Ovary (tissue), 3 donors: ENCODE measurements around the gene UAP1.

Source experiments
- POLR2A ChIP-seq: fragments of 450-650 bp; IDR thresholded peaks from one replicate; pipeline ENCODE4 v1.6.1; 2017; ENCODE audit warnings: antibody characterized with exemption, mild to moderate bottlenecking, moderate library complexity
- TF ChIP-seq, protein P1 (sequence below), 3 donors: fragments of 450-650 bp in 2 of 3; fragments of 200-600 bp in 1 of 3; IDR thresholded peaks; one replicate each; pipeline versions ENCODE4 v1.5.1 to v1.8.0; 2016 to 2022; ENCODE audit warnings: antibody characterized with exemption in 3 of 3, mild to moderate bottlenecking in 1 of 3
- donor health status: DM: no; HTN: no; CAD: no.

DNA sequence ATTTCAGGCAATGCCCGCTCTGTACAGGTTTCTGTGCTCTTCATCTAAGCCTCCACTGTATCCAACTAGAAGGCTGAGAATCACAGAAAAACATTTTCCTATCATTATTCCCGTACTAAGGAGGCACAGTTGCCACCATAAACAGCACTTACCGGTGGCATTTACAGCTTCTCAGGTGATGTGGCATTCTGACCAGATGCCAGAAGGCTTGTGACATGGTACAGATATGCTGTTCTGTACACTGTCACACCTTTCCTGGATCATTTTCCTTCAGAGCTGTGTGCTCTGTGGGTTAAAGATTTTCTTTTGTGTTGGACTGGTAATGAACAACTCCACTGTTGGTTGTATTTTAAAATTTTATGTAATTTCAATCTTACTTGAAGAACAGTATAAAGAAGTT is 4.0 kb upstream of the UAP1 start:
- TF ChIP-seq, protein P1, sequence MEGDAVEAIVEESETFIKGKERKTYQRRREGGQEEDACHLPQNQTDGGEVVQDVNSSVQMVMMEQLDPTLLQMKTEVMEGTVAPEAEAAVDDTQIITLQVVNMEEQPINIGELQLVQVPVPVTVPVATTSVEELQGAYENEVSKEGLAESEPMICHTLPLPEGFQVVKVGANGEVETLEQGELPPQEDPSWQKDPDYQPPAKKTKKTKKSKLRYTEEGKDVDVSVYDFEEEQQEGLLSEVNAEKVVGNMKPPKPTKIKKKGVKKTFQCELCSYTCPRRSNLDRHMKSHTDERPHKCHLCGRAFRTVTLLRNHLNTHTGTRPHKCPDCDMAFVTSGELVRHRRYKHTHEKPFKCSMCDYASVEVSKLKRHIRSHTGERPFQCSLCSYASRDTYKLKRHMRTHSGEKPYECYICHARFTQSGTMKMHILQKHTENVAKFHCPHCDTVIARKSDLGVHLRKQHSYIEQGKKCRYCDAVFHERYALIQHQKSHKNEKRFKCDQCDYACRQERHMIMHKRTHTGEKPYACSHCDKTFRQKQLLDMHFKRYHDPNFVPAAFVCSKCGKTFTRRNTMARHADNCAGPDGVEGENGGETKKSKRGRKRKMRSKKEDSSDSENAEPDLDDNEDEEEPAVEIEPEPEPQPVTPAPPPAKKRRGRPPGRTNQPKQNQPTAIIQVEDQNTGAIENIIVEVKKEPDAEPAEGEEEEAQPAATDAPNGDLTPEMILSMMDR (IDR thresholded peaks at IDR 0.05), result no peak
- no peak for TF ChIP-seq POLR2A
